GM18502 (cell line): ENCODE measurements around the gene TYMS.

Experiments
- ATAC-seq: cut with Tn5 transposase; IDR thresholded peaks from one replicate; pipeline ENCODE4 v1.9.1; 2021; ENCODE audit warnings: mild to moderate bottlenecking; ENCODE audit not compliant: unreplicated experiment, poor library complexity

The TYMS gene

DNA sequence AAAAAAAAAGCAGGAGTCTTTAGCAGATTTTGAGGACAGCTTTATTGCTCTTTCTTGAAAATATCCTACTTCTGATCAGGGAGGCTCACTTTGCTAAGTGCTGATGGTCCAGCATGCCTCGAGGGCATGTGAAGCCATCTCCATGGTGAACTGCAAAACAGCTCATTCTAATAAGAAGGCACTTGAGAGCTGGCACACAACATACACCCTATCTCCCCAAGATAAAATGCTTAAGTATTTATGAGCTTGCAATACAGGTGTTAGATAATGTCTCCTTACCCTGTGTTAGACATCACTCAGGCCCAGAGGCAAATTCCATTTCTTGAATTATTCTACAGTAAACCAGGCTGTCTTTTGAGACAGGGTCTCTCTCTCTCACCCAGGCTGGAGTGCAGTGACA, 52.3 kb downstream of the TYMS start:
- no peak for ATAC-seq

DNA sequence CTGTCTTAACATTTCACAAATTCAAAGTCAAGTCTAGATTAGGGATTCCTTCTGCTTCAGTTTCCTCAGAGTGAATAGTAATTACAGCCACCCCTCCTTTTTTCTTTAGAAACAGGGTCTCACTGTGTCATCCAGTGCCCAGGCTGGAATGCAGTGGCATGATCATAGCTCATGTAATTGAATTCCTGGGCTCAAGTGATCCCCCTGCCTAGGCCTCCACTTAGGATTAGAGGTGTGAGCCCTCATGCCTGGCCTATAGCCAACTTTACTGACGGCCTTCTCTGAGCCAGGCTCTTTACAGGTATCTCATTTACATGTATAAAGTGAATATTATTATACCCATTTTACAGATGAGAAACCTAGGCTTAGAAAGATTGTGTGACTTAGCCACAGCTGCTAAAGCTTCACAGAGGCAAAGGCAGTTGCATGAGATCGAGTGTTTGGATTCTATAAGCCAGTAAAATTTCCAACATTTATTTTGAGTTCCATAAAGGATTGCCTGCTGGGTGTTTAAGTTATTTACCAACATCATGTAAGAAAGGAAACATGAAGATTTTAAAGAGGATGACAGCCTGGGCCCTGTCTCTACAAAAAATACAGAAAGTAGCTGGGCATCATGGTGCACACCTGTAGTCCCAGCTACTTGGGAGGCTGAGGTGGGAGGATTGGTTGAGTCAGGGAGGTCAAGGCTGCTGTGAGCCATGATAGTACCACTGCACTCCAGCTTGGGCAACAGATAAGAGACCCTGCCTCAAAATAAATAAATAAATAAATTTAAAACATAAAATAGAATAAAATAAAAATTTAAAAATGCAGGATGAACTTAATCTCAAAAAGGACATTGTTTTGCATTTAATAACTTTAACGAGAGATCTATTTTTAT, 53.2 kb downstream of the TYMS start:
- ATAC-seq, result no peak

DNA sequence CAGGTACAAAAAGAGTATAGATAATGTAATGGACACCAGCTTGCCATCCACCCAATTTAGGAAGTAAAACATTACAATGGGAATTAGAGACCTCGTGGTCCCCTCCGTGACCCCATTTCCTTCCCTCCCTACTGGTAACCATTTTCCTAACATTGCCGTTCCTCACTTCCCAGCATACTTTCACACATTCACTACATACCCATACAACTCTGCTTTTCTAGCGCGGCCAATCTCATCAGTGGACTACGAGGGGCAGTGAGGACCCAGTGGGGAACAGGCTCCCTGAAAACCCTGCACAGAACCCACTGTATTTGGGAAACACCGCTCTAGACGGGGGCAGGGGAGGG, 53.8 kb downstream of the TYMS start:
- peak; percentile 21 for ATAC-seq

DNA sequence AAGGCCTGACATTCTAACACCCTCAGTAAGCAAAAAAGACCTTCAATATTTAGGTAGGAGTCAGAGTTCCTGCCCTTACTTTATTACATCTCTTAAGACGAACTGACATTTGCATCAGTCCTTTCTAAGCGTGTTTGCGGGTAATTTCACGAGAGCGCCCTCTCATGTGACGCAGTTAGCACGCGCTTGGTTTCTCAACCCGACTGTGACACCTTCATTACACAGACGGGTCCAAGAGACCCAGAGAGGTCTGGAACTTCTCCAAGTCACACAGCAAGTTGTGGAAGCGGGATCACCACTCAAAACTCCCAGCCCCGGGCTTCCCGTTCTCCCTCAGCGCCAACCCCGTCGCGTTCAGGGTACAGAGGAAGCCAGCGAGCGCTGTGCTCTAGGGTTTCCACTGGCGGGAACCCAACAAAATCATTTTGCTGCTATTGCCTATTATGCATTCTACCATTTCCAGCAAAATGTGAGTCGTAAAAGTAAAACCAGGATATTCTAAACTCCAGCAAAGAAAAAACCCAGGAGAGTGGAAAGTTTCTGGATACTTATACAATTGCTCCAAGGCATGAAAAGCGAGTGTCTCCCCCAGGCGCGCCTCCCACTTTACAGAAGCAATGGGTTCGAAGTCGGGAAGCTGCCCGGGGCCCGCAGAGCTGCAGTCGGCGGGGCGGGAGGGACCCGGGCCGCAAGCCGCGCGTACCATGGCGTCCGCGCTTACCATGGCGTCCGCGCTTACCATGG, 54.4 kb downstream of the TYMS start:
- ATAC-seq, result peak; percentile 72

DNA sequence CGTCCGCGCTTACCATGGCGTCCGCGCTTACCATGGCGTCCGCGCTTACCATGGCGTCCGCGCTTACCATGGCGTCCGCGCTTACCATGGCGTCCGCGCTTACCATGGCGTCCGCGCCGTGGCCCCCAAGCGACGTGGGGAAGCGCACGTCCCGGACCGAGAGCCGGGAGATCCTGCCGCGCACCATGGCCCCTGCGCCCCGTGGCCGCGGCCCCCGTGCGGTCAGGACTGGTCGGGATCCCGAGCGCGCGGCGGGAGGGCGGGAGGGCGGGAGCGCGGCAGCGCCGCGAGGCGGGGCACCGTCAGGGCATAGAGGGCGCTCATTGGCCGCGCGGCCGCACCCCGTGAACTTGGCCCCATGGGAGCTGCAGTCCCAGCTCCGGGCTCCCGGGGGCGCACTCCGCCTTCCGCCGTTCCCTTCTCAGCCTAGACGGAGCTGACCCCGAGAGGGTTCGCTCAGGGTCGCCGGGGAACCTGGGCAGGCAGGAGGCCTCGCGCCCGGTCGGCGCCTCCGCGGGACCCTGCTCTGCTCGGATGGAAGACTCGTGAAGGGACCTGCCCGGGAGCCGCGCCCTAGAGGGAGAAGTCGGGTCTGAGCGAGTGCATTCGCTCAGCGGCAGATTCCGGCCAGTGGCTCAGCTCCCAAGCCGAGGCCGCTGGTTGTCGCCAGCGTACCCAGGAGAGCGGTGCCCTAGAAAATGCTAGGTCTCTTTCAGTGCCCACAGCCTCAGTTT, 55.1 kb downstream of the TYMS start, which contains the start of gene ENOSF1:
Gene ENOSF1 (minus strand): TSS at position 230 of the 734 bp plus-strand sequence. CDS start 43 bp downstream, at position 187.
- ATAC-seq, result peak; percentile 88

DNA sequence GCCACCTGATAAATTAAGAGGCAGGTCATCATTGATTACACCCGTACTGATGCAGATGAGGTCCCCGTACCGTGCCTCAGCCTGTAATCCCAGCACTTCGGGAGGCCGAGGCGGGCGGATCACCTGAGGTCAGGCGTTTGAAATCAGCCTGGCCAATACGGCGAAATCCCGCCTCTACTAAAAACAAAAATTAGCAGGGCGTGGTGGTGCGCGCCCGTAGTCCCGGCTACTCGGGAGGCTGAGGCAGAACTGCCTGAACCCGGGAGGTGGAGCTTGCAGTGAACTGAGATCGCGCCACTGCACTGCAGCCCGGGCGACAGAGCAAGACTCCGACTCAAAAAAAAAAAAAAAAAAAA, 55.7 kb downstream of the TYMS start:
- ATAC-seq, result no peak

DNA sequence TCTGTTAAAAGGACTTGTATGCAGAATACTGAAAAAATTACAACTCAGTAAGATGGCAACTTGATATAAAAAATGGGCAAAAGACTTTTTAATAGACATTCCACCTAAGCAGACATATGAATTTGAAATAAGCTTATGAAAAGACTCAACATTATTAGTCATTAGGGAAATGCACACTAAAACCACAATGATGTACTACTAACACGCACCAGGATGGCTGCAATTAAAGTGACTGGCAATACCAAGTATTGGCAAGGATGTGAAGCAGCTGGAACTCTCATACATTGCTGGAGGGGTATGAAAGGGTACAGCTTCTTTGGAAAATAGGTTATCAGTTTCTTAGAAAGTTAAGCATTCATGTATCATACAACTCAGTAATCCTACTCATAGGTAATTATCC, 58.2 kb downstream of the TYMS start:
- ATAC-seq, result no peak

DNA sequence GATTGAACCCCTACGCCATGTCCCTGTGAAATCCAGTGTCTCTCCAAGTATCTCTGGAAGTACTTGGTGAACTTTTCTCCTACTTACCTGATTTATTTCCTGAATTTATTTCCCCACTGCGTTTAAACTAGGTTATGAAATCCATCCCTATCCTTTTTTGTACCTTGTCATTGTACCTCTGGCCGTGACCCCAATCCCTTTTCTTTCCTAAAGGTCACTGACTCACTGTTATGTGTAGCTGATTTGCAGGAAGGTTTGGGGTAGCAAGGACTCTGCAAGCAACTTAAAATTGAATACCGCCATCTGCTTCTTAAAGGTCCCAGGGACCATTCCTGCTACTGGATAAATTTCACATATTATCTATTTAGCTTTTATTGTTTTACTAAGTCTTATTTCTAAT, 59.5 kb downstream of the TYMS start:
- no peak for ATAC-seq
